Measurements from ENCODE around the gene DCUN1D5.

DCUN1D5 gene

GRCh38 chr11:103051981-103052380 lies 40.0 kb downstream of the DCUN1D5 start:
- no peak for DNase-seq (ENCODE audit: low read depth in 1 of 2, low spot score in 1 of 2)
- TF ChIP-seq SPI1 (IDR thresholded peaks at IDR 0.05; ENCODE audit: borderline replicate concordance, low read depth): no peak
- TF ChIP-seq REST (IDR thresholded peaks at IDR 0.05; ENCODE audit: insufficient replicate concordance, low read depth): no peak
- TF ChIP-seq CTCF (IDR thresholded peaks at IDR 0.05; ENCODE audit: insufficient read depth, low read length): no peak
- TF ChIP-seq GABPA (IDR thresholded peaks at IDR 0.05; ENCODE audit: low read depth): no peak
- TF ChIP-seq POLR2AphosphoS5 (IDR thresholded peaks at IDR 0.05; ENCODE audit: low read depth): no peak
- no peaks in the 10 kb centered on the region for H3K27me3 ChIP-seq (ENCODE audit: insufficient read depth, poor library complexity, severe bottlenecking)
- H3K27ac ChIP-seq (replicated peaks): no peak overlapping the region
- H3K4me3 ChIP-seq (replicated peaks; ENCODE audit: insufficient read depth, low read length): no peak overlapping the region

GRCh38 chr11:103051151-103051801 lies 40.7 kb downstream of the DCUN1D5 start:
- Histone ChIP-seq H3K27me3 (ENCODE audit: insufficient read depth, poor library complexity, severe bottlenecking) (no peaks in the 10 kb centered on the region), H3K4me3 (replicated peaks; ENCODE audit: insufficient read depth, low read length) (no peak overlapping the region), H3K27ac (replicated peaks) (no peak overlapping the region)
- DNase-seq (ENCODE audit: low read depth in 1 of 2, low spot score in 1 of 2): no peak
- TF ChIP-seq CTCF (IDR thresholded peaks at IDR 0.05; ENCODE audit: insufficient read depth, low read length): no peak

- no peak for DNase-seq (ENCODE audit: low read depth in 1 of 2, low spot score in 1 of 2)
- Histone ChIP-seq H3K4me3 (replicated peaks; ENCODE audit: insufficient read depth, low read length) (no peak overlapping the region), H3K27me3 (ENCODE audit: insufficient read depth, poor library complexity, severe bottlenecking) (no peaks in the 10 kb centered on the region), H3K27ac (replicated peaks) (no peak overlapping the region)
- TF ChIP-seq REST (IDR thresholded peaks at IDR 0.05; ENCODE audit: insufficient replicate concordance, low read depth) (no peak), CTCF (IDR thresholded peaks at IDR 0.05; ENCODE audit: insufficient read depth, low read length) (no peak), SPI1 (IDR thresholded peaks at IDR 0.05; ENCODE audit: borderline replicate concordance, low read depth) (no peak), POLR2AphosphoS5 (IDR thresholded peaks at IDR 0.05; ENCODE audit: low read depth) (no peak), GABPA (IDR thresholded peaks at IDR 0.05; ENCODE audit: low read depth) (no peak)
These were observed 41.6 kb downstream of the DCUN1D5 start for GRCh38 chr11:103050351-103050750.

- DNase-seq (ENCODE audit: low read depth in 1 of 2, low spot score in 1 of 2): no peak
- Histone ChIP-seq H3K27ac (replicated peaks) (no peak overlapping the region), H3K27me3 (ENCODE audit: insufficient read depth, poor library complexity, severe bottlenecking) (no peaks in the 10 kb centered on the region), H3K4me3 (replicated peaks; ENCODE audit: insufficient read depth, low read length) (no peak overlapping the region)
- TF ChIP-seq CTCF (IDR thresholded peaks at IDR 0.05; ENCODE audit: insufficient read depth, low read length) (no peak), POLR2AphosphoS5 (IDR thresholded peaks at IDR 0.05; ENCODE audit: low read depth) (no peak), REST (IDR thresholded peaks at IDR 0.05; ENCODE audit: insufficient replicate concordance, low read depth) (no peak), SPI1 (IDR thresholded peaks at IDR 0.05; ENCODE audit: borderline replicate concordance, low read depth) (no peak), GABPA (IDR thresholded peaks at IDR 0.05; ENCODE audit: low read depth) (no peak)
These were observed 44.1 kb downstream of the DCUN1D5 start for GRCh38 chr11:103047837-103048236.
